ENCODE results near the gene EN2.

- TF ChIP-seq EZH2 (IDR thresholded peaks at IDR 0.05; ENCODE audit: insufficient read depth, poor library complexity, severe bottlenecking) = no peak
- TF ChIP-seq EZH2phosphoT487 (IDR thresholded peaks at IDR 0.05; ENCODE audit: insufficient read depth, low read depth) = no peak
Measured at GRCh38 chr7:155482511-155483183, 24.7 kb downstream of the EN2 start.

Measured in GM23248 (cell line).